Left renal cortex interstitium (tissue), 4 donors: ENCODE measurements around the gene ATIC. TPM values are rescaled to one million over a fixed set of nuclear protein-coding genes. Genes with fewer than 3 reads are reported as not detected.

Experiments
- DNase-seq, 4 donors: peaks; one replicate each; pipeline ENCODE4 v3.0.0-alpha.2; 2013; ENCODE audit warnings: low read depth in 4 of 4, low spot score in 2 of 4, missing footprints in 1 of 4
- polyA plus RNA-seq, 4 donors: library from polyadenylated mRNA; unstranded; fragments of 120-200 nt; gene quantifications; one replicate each; pipeline ENCODE4 v1.2.1, GENCODE V29; 2013; ENCODE audit not compliant: insufficient read length in 4 of 4

ATIC gene
- polyA plus RNA-seq, 4 donors = 115 to 147 (median 126) TPM

- no peak for DNase-seq
Measured at GRCh38 chr2:215395687-215396460, 84.0 kb downstream of the ATIC start.

DNA sequence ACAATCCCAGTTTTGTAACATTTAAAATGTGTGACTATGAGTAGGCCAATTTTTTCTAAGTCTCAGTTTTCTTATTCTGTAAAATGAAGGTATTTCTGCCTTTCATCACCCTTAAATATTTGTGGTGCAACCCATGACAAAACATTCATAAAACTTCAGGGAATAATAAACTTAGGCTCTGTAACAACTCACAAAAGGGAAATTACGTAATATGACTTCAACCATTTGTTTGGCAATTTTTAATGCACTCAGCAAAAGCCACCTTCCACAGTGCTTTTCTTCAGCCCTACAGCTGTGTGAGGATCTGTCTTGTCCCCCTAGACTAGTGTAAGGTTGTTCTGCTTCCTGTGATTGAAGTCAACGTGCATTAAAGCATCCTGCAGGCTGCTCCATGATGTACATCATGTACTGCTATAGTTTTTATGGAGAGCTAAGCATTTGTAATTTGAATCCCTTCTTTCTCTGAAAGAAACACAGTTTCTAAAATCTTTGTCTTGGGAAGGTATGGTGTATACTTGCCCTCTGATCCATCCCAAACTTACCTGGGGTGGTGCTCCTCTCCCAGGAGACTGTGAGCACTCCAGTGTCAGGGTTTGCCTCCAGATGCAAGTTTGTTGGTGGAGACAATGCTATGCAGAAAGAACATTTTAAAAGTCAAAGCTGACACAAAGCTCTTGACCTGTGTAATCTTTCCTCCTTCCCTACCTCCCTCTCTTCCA, 84.9 kb downstream of the ATIC start:
- no peak for DNase-seq

DNA sequence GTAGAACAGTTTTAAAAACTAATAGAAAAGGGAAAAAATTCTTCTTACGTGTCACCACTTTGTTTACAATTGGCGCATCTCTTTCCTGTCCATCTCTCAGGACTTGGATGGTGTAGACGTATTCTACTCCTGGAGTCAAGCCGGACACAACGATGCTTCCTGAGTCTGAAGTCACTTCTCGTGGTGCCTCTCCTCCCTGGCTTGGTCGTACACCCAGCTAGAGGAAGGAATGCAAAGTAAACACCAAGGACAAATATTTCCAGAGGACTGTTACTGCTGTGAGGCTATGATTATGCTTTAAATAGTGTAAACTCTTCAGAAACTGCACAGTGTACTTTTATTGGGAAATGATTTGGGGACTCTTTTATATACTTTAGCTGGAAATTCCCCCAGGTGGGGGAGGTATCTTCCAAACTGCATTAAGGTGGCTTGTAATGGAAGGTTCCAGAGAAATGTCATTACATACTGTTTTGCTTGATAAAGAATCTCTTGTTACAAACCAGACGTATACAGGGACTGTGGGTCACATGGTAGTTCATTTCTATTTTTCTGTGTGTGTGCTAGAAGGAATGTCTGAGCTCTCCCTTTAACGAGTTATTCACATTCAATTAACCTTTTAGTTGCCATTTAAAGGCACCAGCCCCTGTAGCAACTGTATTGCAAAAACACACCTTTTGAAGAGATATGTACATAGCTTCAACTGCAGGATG, 85.9 kb downstream of the ATIC start:
- no peak for DNase-seq

- no peak for DNase-seq
Measured at GRCh38 chr2:215399067-215399716, 87.3 kb downstream of the ATIC start.

Other genes starting within 250 kb of the ATIC start
- under 1 TPM; 0.14 to 0.27 (median 0.21) TPM for gene ABCA12, start 173.4 kb upstream of the ATIC start, polyA plus RNA-seq
- gene FN1, start 124.0 kb downstream of the ATIC start, polyA plus RNA-seq = 100 to 1,000 TPM; 365 to 596 (median 485) TPM